GM06990 (cell line): ENCODE results near the gene TMIGD1.

Source experiments
- DNase-seq: peaks from one replicate; pipeline ENCODE4 v3.0.0-alpha.2; 2011; ENCODE audit not compliant: insufficient read length; ENCODE audit errors: extremely low read depth
- H3K27me3 ChIP-seq: replicated peaks from 2 replicates; pipeline ENCODE4 v1.6.0; 2011; ENCODE audit warnings: low read length; ENCODE audit not compliant: control insufficient read depth, insufficient read depth
- H3K36me3 ChIP-seq: 2 replicates; pipeline ENCODE4 v1.5.1; 2011; ENCODE audit warnings: low read length; ENCODE audit not compliant: control insufficient read depth, insufficient read depth
- H3K4me3 ChIP-seq: replicated peaks from 2 replicates; pipeline ENCODE4 v1.5.1; 2011; ENCODE audit warnings: low read depth, mild to moderate bottlenecking, control low read depth, low read length
- TF ChIP-seq, protein P1 (sequence below): IDR thresholded peaks from 2 replicates; pipeline ENCODE4 v1.5.1; 2011; ENCODE audit warnings: low read length, control low read depth, mild to moderate bottlenecking, inconsistent platforms; ENCODE audit not compliant: insufficient read depth, poor library complexity, severe bottlenecking

The TMIGD1 gene

GRCh38 chr17:30341703-30342249 lies 7.9 kb upstream of the TMIGD1 start:
- TF ChIP-seq, protein P1, sequence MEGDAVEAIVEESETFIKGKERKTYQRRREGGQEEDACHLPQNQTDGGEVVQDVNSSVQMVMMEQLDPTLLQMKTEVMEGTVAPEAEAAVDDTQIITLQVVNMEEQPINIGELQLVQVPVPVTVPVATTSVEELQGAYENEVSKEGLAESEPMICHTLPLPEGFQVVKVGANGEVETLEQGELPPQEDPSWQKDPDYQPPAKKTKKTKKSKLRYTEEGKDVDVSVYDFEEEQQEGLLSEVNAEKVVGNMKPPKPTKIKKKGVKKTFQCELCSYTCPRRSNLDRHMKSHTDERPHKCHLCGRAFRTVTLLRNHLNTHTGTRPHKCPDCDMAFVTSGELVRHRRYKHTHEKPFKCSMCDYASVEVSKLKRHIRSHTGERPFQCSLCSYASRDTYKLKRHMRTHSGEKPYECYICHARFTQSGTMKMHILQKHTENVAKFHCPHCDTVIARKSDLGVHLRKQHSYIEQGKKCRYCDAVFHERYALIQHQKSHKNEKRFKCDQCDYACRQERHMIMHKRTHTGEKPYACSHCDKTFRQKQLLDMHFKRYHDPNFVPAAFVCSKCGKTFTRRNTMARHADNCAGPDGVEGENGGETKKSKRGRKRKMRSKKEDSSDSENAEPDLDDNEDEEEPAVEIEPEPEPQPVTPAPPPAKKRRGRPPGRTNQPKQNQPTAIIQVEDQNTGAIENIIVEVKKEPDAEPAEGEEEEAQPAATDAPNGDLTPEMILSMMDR = no peak
- no peak overlapping the region for H3K4me3 ChIP-seq
- H3K36me3 ChIP-seq = no peaks in the 10 kb centered on the region
- H3K27me3 ChIP-seq = no peaks in the 10 kb centered on the region
- no peak for DNase-seq

- H3K4me3 ChIP-seq = no peak overlapping the region
- H3K36me3 ChIP-seq = no peaks in the 10 kb centered on the region
- TF ChIP-seq, protein P1 = no peak
- DNase-seq = no peak
- H3K27me3 ChIP-seq = no peaks in the 10 kb centered on the region
Measured at GRCh38 chr17:30340801-30341356, 7.0 kb upstream of the TMIGD1 start.

- TF ChIP-seq, protein P1 = no peak
- Histone ChIP-seq H3K4me3 (no peak overlapping the region), H3K27me3 (no peaks in the 10 kb centered on the region), H3K36me3 (no peaks in the 10 kb centered on the region)
- DNase-seq = no peak
Measured at GRCh38 chr17:30339086-30339485, 5.2 kb upstream of the TMIGD1 start.

DNA sequence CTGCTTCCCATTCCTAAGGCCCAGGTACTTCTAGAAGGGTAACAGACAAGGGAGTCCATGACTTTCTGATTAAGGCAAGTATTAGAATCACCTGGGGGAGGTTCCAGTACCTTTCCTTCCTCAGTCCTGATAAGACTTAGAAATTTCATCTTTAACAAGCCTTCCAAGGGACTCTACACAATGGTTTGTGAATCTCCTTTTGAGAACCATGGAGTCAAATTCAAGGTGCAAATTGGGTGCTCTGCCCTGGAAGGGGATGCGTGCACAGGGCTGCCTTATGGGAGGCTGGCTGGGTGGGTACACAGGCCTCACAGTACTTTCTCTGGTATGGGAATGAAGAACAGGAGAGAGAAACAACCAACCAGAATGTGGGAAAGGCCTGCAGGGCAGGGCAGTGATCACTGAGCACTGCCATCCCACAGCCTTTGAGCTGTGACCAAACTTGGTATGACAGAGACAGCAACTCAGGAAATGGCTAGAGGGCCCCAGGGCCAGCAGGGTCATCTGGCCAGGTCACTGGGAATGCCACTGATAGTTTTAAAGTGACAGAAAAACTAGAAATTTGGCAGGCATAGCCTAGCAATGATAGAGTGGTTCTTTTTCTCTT lies 3.6 kb upstream of the TMIGD1 start:
- Histone ChIP-seq H3K4me3 (no peak overlapping the region), H3K36me3 (no peaks in the 10 kb centered on the region), H3K27me3 (no peaks in the 10 kb centered on the region)
- no peak for DNase-seq
- TF ChIP-seq, protein P1 = no peak

DNA sequence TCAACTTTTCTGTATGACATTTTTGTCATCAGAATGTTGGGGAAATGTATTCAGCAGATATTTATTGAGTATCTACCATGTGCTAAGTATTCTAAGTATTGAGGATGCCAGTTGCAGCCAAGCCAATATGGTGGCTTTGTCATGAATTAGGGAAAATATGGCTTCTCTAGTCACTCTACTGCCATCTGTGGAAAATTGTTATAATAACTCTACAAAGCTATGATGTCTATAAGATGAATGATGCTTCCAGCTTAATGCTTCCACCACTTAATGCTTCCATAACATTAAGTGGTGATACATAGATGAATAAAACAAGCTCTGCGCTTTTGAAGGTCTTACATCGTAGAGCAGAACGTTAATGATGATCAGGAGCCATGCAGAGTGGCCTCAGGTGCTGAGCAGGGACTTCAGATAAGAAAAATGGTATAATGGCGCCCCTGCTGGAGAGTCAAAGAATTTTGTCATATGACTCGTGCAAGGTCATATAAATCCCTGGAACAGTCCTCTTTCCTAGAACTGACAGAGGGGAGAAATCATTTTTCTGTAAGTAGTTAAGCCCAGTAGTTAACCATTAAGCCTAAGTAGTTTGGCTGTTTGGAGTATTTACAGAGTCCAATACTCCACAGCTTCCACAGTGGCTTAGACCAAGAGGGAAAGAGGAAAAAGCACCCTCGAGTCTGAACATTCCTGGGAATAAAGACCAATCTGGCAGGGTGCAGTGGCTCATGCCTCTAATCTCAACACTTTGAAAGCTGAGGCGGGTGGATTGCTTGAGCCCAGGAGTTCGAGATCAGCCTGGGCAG lies 2.7 kb upstream of the TMIGD1 start:
- DNase-seq = peak; percentile 34
- TF ChIP-seq, protein P1 = peak; percentile 74
- Histone ChIP-seq H3K27me3 (no peaks in the 10 kb centered on the region), H3K4me3 (no peak overlapping the region), H3K36me3 (no peaks in the 10 kb centered on the region)
